GM21526 (cell line): Measurements from ENCODE around the gene KRTAP2-4.
"Not testable (repeated sequence)": the region's sequence is repeated elsewhere in the genome, so short reads cannot be mapped to it uniquely, and the experiment has no call there.

ENCODE experiments used
- ATAC-seq: cut with Tn5 transposase; IDR thresholded peaks from one replicate; pipeline ENCODE4 v1.9.1; 2021; ENCODE audit warnings: moderate library complexity; ENCODE audit not compliant: unreplicated experiment, low FRiP score

KRTAP2-4 gene

GRCh38 chr17:41073676-41074075 is 8.0 kb upstream of the KRTAP2-4 start:
- no peak for ATAC-seq

DNA sequence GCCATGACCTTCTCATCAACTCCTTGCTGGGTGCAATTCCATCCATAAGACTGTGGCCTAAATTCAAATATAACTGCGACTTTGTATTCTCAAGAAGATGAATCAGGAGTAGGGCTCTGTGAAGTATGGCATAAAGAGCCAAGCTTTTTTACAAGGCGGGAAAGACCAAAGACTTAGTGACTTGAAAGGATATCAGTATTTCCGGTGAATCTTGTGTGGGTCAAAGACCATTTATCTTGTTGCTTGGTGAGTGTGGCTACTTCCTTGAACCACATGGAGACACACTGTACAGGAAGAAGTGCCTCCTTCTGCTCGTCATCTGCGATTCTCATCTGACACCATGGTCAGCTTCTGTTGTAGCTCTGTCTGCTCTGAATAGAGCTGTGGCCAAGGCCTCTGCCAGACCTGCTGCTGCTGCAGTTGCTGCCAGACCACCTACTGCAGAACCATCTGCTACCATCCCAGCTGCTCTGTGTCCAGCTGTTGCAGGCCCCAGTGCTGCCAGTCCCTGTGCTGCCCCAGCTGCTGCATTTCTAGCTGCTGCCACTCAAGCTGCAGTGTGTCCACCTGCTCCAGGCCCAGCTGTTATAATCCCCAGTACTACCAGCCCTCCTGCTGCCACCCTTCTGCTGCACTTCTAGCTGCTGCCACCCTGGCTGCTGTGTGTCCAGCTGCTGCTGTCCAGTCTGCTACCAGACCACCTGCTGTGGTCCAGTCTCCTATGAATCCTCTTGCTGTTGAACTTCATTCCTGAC is 6.1 kb upstream of the KRTAP2-4 start:
- no peak for ATAC-seq

DNA sequence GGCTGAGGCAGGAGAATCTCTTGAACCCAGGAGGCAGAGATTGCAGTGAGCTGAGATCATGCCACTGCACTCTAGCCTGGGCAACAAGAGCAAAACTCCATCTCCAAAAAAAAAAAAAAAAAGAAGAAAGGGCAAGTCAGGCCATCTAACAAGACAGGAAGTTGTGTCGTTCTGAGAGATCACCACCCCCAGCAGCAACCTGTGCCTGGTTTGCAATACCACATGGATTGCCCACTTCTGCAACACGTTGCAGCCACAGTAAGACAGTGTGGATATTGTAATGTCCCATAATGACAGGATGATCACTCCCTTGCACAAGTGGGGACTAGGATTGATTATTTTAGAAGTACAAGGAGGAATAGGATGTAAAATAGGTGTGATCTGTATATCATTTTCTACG is 3.4 kb upstream of the KRTAP2-4 start:
- ATAC-seq: no peak

- ATAC-seq: no peak
These were observed 1.6 kb upstream of the KRTAP2-4 start for GRCh38 chr17:41067281-41067680.

GRCh38 chr17:41065016-41065689 is 526 bp downstream of the KRTAP2-4 start:
- ATAC-seq: not testable (repeated sequence)

DNA sequence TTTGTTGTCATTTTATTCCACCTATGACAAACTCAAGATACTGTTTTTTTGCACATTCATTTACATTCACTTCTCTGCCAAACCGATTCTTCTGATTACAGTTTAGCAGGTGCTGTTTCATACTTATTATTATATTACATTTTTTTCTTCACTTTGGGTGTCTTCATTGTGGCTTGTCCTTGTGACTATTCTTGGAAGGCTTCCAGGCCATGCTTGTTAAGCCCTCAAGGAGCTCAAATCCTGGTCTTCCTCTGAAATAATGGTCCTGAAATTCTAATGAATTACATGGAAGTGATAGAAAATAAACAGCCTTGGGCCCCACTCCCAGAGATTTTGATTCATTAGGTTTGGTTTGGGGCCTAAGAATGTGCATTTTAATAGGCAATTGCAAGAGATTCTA is 1.4 kb downstream of the KRTAP2-4 start:
- no peak for ATAC-seq

- no peak for ATAC-seq
These were observed 2.2 kb downstream of the KRTAP2-4 start for GRCh38 chr17:41063449-41063848.

GRCh38 chr17:41061964-41062363 is 3.7 kb downstream of the KRTAP2-4 start:
- no peak for ATAC-seq

DNA sequence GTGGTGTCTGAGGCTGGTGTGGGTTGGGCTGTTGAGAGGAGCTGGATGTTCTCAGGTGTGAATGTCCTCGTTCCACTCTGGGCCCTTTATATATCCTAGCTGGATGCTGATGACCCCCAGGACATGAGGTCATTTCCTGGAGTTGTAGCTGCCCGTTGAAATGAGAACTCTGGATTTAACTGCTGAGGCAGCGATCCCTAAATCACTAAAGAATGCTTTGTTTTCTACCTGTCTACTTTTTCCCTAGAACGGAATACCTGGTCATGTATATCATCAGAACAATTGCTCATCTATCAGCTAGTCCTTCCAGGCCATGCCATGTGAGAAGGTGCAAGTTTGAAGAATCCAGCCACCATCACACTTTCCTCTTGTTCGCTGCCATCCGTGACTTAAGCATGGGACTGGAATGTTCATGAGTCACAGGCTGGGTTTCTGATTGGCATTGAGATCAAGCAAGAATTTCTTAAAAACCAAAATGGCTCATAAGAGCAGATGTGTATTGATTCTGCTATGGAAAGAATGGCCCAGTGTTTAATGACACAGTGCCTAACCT is 5.6 kb downstream of the KRTAP2-4 start, which contains the start of gene KRTAP2-3:
Gene KRTAP2-3 (minus strand): TSS at position 63 of the 553 bp plus-strand sequence. CDS start 64 bp downstream, outside the sequence.
- no peak for ATAC-seq

GRCh38 chr17:41059276-41060051 is 6.2 kb downstream of the KRTAP2-4 start:
- not testable (repeated sequence) for ATAC-seq

DNA sequence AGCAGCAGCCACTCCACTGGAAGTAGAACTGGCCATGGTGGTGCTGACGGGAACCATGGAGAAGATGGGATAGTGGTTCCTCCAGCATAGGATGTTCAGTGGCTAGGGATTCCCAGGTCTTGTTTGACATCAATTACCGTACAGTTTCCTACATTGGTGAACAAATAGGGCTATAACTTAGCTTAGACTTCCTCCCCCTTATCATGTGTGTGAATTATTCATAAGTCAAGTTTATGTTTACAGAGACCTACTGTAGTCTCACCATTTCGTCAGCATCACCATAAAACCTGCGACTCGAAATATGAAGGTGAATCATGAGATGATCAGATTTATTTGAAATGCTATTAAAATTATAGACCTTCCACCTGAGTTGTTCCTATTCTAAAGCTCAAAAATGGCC is 6.9 kb downstream of the KRTAP2-4 start:
- ATAC-seq: no peak

GRCh38 chr17:41057547-41057946 is 8.1 kb downstream of the KRTAP2-4 start:
- no peak for ATAC-seq

- not testable (repeated sequence) for ATAC-seq
These were observed 10.5 kb downstream of the KRTAP2-4 start, which contains the start of gene KRTAP2-2 for GRCh38 chr17:41055130-41055529. Gene KRTAP2-2, minus strand, starts transcription at chr17:41055230. Its CDS starts 19 bp downstream, at chr17:41055211.

DNA sequence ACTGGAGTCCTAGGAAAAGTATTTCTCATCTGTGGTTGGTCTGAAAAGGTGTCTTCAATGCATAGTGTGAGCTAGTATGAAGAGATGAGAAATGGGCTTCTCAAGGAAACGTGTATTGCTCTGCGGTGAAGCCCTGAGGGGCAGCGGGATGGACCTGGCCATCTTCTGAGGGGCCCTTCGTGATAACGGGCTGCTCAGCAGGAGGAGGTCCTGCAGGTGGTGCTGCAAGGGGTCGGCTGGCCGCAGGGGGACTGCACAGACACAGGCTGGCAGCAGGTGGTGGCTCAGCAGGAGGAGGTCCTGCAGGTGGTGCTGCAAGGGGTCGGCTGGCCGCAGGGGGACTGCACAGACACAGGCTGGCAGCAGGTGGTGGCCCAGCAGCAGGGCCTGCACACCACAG is 11.1 kb downstream of the KRTAP2-4 start:
- ATAC-seq: not testable (repeated sequence)

GRCh38 chr17:41054025-41054424 is 11.7 kb downstream of the KRTAP2-4 start:
- ATAC-seq: no peak

DNA sequence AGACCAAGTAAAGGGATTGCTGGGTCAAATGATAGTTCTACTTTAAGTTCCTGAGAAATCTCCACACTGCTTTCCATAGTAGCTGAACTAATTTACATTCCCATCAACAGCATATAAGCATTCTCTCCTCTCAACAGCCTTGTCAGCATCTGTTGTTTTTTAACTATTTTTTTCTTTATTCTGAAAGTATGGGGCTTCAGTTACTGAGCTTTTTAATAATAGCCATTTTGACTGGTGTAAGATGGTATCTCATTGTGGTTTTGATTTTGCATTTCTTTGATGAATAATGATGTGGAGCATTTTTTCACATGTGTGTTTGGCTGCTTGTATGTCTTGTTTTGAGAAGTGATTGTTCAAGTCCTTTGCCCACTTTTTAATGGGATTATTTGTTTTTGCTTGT is 13.1 kb downstream of the KRTAP2-4 start:
- ATAC-seq: no peak

DNA sequence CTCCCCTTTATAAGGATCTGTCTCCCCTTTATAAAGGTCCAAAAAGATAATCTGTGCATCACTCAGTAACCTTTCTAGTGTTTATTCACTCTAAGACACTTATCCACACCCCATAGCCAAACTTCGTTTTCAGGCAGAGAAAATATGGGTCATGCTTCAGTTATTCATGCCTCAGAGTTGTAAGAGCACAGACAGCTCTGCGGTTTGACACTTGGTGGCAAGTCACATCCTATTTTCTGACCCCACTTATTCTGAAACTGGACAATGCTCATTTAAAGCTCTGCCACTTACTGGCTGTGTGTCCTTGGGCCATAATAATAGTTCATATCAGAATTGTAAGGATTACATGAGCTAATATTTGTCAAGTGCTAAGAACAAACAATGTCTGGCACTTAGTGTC is 16.6 kb downstream of the KRTAP2-4 start:
- ATAC-seq: no peak

- ATAC-seq: no peak
These were observed 17.2 kb downstream of the KRTAP2-4 start for GRCh38 chr17:41048441-41048840.

DNA sequence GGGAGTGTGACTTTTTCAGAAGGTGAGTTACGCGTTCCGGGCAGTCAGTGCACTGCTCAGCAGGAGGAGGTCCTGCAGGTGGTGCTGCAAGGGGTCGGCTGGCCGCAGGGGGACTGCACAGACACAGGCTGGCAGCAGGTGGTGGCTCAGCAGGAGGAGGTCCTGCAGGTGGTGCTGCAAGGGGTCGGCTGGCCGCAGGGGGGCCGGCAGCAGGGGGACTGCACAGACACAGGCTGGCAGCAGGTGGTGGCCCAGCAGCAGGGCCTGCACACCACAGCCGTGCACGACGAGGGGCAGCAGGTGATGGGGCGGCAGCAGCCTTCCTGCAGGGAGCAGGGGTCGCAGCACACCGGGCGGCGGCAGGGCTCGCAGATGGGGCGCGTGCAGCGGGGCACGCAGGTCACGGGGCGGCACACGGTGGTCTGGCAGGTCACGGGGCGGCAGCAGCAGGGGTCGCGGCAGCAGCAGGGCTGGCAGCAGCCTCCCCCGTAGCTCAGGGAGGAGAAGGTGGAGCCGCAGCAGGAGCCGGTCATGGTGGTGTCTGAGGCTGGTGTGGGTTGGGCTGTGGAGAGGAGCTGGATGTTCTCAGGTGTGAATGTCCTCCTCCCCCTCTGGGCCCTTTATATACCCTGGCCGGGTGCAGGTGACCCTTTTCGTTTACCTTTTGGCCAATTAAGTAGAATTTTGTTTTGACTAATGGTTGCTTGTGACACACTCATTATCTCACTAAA is 18.8 kb downstream of the KRTAP2-4 start, which contains the start of gene KRTAP2-1:
Gene KRTAP2-1 (minus strand): TSS at position 582 of the 731 bp plus-strand sequence. CDS start 49 bp downstream, at position 533.
- ATAC-seq: not testable (repeated sequence)

DNA sequence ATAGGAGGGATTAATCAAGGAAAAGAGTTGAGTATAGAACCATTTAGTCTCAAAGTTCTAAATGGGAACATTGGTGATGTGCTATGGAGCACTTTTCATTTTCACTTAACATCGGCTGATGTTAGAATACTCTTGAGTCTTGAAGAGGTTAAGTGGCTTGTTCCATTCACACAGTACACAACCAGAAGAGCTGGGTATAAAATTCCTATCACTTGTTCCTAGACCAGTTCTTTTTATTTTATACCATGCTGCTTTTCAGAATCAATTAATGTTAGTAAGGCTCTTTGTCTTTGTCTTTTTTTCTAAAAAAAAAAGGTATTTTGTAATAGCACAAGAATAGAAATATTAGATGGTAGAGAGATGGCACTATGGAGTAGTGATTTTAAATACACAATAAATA is 22.7 kb downstream of the KRTAP2-4 start:
- no peak for ATAC-seq
